T-helper 2 cell (primary cell): ENCODE measurements around the gene OST4.

ENCODE experiments used
- DNase-seq, 5 experiments: peaks; one replicate each; pipeline versions ENCODE4 v3.0.0 to v3.0.0-alpha.2; 2012 to 2022

Gene OST4

GRCh38 chr2:27050996-27051901, 20.2 kb downstream of the OST4 start, which contains the start of gene AGBL5:
AGBL5 (plus strand) TSS chr2:27051668; CDS start chr2:27052959, 1,291 bp downstream.
- DNase-seq: peak; percentile 86 to 97 (median 94)

- peak; percentile 68 to 91 (median 85) for DNase-seq
Measured at GRCh38 chr2:27050281-27050995, 21.0 kb downstream of the OST4 start.

GRCh38 chr2:27049422-27050280, 21.8 kb downstream of the OST4 start:
- DNase-seq: peak; percentile 39 to 67 (median 58)

- no peak for DNase-seq
Measured at GRCh38 chr2:27042985-27043634, 28.3 kb downstream of the OST4 start.

- DNase-seq: no peak
Measured at GRCh38 chr2:27042159-27042661, 29.2 kb downstream of the OST4 start.

GRCh38 chr2:27041752-27042151, 29.7 kb downstream of the OST4 start:
- DNase-seq: no peak

GRCh38 chr2:27040282-27040681, 31.2 kb downstream of the OST4 start:
- no peak for DNase-seq

GRCh38 chr2:27039871-27040270, 31.6 kb downstream of the OST4 start:
- no peak for DNase-seq

- no peak for DNase-seq
Measured at GRCh38 chr2:27039426-27039825, 32.0 kb downstream of the OST4 start.

GRCh38 chr2:27038631-27039339, 32.7 kb downstream of the OST4 start:
- no peak for DNase-seq

GRCh38 chr2:27038012-27038411, 33.4 kb downstream of the OST4 start:
- DNase-seq: no peak

- DNase-seq: no peak
Measured at GRCh38 chr2:27033253-27033852, 38.1 kb downstream of the OST4 start.

- peak; percentile 58 to 86 (median 68) for DNase-seq
Measured at GRCh38 chr2:27032495-27033252, 38.8 kb downstream of the OST4 start, which contains the start of gene TMEM214. TMEM214 (plus strand) TSS chr2:27032965; CDS start chr2:27033016, 51 bp downstream.

GRCh38 chr2:27029051-27029450, 42.4 kb downstream of the OST4 start:
- no peak for DNase-seq

GRCh38 chr2:27027211-27027651, 44.2 kb downstream of the OST4 start:
- DNase-seq: no peak

- no peak for DNase-seq
Measured at GRCh38 chr2:27025861-27026851, 45.3 kb downstream of the OST4 start.

GRCh38 chr2:27025281-27025800, 46.1 kb downstream of the OST4 start:
- DNase-seq: no peak

- DNase-seq: no peak
Measured at GRCh38 chr2:27024812-27025211, 46.6 kb downstream of the OST4 start.
